NCI-H82 (cell line): ENCODE measurements around the gene MYPN.
"Not testable (repeated sequence)": the region's sequence is repeated elsewhere in the genome, so short reads cannot be mapped to it uniquely, and the experiment has no call there.

Experiments used
- DNase-seq: peaks from one replicate; lab custom pipeline; 2025; lab: John Stamatoyannopoulos, UW

MYPN gene

DNA sequence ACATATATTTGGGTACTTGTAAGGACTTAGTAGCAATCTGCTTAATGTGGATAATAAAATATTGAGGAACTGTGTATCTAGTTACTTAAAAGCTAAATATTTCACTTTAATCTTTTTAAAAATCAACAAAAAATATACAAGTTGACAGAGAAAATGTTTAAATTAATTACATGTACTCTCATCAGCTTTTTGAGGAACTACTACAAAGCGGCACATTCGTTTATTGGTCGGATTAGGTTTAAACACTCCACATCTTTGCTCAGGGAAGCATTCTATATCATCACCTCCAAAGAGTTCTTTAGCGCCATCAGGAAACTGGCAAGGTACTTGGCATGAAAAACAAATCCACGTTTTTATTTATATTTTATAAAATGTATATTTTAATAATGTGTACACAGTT is 121.0 kb downstream of the MYPN start:
- peak; percentile 48 for DNase-seq

DNA sequence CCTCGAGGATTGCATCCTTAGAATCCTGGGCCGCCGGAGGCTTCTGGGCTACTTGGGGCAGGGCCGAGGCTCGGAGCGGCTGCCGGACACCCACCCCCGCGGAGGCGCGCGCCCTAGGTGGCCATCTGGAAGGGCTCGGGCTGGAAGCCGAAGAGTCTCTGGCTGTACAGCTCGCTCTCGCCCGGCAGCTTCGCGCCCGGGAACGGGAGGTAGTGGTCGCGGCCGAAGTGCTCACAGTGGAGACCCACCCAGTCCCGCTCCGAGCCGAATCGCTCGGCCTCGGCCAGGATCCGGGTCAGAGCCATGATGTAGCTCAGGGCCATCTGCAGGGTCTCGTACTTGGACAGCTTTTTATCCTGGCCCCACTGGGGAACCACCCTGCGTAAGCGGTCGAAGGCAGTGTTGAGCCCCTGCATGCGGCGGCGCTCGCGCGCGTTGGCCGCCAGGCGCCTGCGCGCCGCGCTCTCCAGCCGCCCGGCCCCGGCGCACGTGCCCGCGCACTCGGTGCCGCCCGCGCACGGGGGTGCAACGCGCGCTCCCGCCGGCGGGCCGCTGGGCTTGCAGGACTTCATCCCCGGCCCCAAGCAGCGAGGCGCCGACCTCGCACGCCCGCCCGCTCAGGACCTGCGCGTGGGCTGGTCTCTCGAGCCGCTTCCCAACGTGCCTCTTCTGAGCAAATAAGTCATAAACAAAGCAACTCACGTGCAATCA is 122.0 kb downstream of the MYPN start:
- DNase-seq, result peak; percentile 83

- DNase-seq, result peak; percentile 97
These were observed 122.5 kb downstream of the MYPN start, which contains the start of gene ATOH7 for GRCh38 chr10:68231817-68232251. ATOH7 (minus strand) TSS chr10:68232113; CDS start chr10:68231677, 436 bp downstream.

DNA sequence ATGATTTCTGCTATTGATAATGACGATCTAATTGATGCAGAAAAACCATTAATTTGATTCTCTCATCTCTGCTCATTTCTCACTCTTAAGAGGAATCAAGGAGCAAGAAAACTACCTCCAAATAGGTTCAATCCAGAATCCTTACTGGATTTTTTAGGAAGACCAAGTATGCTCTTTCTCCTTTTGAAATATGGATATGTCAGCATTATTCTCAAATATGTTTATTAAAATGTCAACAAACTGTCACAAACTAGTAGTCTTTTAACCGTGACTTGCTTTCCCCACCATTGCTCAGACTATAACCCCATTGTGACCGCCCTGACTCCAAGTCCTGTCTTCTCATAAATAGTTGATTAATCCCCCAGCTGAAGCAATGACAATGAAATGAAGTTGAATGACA is 123.8 kb downstream of the MYPN start:
- peak; percentile 34 for DNase-seq

DNA sequence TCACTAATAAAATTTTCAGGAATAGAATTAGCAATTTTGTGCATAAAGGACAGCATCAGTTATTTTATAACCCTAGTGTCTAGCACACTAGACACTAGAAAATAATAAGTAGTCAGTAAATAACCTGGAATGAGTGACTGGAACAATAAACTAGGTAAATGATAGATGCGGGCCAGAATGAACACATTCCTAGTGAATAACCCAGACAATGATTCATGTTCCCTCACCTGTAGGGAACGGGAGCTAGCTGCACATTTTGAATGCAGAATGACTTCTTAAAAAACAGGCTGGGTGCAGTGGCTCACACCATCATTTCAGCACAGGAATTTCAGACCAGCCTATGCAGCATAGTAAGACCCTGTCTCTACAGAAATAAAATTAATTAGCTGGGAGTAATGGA is 125.8 kb downstream of the MYPN start:
- no peak for DNase-seq

DNA sequence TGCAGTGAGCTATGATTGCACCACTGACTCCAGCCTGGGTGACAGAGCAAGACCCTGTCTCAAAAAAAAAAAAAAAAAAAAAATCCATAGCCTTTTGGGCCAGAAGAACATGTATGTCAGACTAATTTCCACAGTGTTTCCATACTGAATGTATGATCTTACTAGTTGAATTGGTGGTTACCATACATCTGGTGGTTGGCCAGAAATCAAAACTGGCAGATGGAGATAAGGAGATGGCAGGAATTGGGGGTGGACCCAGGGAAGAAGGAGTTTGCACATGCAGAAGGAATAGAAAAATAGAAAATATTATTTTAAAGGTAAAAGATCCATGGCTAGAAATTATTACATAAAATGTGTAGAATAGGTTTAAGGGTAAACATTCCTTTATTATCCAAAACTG is 126.3 kb downstream of the MYPN start:
- peak; percentile 35 for DNase-seq

GRCh38 chr10:68237173-68237572 is 127.9 kb downstream of the MYPN start:
- DNase-seq, result no peak

GRCh38 chr10:68238371-68238770 is 129.1 kb downstream of the MYPN start:
- DNase-seq, result no peak

- peak; percentile 18 for DNase-seq
These were observed 129.8 kb downstream of the MYPN start for GRCh38 chr10:68239069-68239468.

DNA sequence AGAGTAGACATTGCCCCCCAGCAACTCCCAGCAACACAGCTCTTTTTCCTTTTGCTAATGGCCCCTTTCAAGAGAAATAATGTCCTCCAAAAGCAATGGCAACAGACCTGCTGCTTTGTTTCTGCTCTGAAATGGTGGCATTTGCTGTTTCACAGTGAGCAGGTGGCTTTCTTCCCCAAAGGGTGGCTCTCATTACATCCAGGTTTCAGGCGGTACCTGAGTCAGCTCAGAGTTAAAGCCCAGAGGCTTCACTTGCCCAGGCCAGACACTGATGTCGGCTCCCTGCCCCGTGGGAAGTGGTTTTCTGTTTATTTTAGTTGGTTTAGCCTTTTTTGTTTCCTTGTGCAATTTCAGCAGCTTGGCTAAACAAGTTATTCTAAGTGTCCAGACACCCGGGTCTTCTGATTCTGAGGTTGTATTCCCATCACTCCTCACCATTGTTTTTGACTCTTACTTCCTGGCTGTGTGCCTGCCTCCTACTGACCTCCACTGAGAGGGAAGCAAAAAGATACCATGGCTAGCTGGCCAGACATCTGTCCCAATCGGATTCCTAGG is 130.4 kb downstream of the MYPN start:
- DNase-seq, result no peak

DNA sequence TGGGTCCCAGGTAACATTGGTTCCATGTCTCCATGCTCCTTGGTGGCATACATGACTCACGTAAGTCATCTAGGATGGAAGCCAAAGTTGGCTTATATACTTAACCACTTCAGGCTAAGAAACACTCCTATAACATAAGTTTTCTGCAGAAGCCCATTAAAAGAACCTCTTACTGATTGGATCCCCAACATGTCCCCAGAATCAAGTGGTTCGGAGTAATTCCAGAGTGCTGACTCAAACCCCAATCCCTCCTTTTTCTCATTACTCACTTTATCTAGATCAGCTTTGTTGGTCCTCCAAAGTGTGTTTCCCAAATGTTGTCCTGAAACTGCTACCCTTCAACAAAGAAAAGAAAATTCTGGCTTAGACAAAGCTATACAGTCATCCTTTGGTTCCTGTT is 132.8 kb downstream of the MYPN start:
- DNase-seq, result no peak

- not testable (repeated sequence) for DNase-seq
These were observed 137.1 kb downstream of the MYPN start for GRCh38 chr10:68246397-68246796.

- DNase-seq, result no peak
These were observed 138.6 kb downstream of the MYPN start for GRCh38 chr10:68247931-68248330.

DNA sequence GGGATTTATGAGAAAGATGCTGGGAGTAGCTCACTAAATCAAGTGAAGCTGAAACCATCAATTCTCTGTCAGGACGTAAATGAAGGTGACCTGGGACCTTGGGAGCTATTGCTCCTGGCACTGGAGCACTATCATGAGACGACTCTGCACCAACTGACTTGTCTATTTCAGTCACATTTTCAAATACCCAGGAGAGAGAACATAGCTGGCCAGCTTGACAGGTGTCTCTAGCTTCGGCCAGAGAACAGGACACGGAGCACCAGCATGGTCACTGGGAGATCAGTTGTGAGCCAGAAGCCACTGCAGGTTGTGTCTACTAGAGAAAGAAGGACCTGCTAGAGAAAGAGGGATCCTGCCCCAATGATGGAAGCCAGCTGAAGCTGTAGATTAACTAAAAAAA is 140.0 kb downstream of the MYPN start:
- no peak for DNase-seq

- DNase-seq, result peak; percentile 99
These were observed 141.9 kb downstream of the MYPN start for GRCh38 chr10:68251151-68251550.

DNA sequence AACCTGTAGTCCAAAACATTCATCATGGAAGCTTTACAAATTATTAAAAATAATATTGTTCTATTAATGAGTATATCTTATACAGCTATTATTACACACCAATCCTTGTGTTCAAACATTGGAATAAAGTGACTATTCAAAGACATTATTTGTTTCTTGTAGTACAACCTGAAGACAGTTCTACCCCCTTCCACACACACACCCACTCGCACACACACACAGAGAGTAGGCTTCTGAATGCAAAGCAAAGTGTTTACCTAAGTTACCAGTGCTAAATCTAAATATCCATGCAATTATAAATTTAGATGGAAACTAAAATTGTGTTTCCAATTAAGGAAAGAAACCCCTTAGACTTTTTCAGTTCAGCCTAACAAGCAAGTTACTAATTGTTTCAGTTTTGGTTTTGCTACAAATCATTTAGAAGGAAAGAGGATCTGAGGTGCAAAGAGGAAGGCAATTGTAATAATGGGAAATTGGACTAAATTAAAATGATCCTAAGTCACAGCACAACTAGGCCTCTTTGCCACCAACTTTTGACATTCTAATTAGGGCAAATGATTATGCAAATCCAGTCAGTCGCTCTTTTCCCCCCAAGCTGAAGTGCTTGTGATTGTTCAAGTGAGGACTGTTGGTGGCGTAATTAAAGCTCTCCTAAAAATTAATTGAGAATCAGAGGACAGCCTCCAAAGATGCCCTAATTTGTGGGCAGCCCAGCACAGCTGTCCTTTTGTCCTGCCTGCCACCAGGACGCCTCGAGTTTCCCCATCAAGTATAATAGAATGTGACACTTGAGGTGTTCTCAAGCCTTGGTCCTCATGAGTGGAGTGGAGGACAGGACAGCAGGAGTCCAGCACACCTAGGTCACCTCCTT is 142.6 kb downstream of the MYPN start:
- peak; percentile 52 for DNase-seq

DNA sequence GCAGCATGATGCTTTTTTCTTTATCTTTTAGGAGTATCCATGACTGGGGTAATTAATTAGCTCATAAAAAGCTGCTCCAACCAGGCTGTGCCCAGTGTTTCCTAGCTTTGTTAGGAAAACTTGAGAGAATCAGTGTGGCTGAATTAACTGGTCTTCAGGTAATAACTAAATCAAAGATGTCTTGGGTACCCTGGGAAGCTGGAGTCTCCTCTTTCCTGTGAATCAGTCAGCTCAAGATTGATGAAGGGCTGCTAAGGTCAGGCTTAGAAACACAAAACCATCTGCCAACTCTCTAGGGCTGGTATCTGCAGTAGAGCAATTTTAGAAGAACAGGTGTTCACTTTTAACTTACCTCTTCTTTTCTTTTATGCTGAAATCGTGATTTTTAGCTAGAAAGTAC is 144.1 kb downstream of the MYPN start:
- peak; percentile 83 for DNase-seq

DNA sequence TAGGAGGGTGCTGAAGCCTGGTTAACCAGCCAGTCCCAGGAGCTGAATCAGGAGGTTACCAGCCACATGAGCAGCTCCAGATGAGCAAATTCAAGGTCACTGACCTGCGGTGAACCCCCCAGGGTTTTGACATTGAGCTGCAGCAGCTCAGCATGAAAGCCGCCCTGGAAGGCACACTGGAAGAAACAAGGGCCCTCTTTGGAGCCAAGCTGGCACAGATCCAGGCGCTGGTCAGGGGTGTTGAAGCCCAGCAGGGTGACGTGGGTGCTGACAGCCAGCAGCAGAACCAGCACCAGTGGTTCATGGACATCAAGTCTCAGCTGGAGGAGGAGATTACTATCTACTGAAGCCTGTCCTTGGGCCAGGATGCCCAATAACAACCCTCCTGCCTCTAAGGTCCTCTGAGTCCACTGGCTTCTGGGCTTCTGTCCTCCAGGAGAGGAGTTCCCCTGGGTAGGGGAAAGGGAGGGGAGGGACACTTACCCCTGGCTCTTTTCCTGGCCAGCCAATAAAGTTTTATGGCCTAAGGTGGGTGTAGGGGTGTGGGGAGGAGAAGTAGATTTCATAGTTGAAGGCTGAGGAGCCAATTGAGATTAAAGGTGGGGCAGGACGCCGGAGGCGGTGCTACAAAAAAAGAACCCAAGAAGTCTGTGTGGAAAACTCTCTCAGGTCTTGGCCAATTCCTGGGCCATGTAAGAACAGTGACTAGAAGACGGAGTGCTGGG is 152.0 kb downstream of the MYPN start:
- DNase-seq, result no peak
